SH-SY5Y (cell line): ENCODE data around the gene TTF2.

Source experiments
- GATA2 ChIP-seq: IDR thresholded peaks from 2 replicates; pipeline ENCODE4 v1.6.1; 2011; ENCODE audit warnings: mild to moderate bottlenecking, low read depth, low read length
- GATA3 ChIP-seq: IDR thresholded peaks from 2 replicates; pipeline ENCODE4 v1.6.1; 2011; ENCODE audit warnings: low read depth, mild to moderate bottlenecking, low read length, moderate library complexity

TTF2 gene

DNA sequence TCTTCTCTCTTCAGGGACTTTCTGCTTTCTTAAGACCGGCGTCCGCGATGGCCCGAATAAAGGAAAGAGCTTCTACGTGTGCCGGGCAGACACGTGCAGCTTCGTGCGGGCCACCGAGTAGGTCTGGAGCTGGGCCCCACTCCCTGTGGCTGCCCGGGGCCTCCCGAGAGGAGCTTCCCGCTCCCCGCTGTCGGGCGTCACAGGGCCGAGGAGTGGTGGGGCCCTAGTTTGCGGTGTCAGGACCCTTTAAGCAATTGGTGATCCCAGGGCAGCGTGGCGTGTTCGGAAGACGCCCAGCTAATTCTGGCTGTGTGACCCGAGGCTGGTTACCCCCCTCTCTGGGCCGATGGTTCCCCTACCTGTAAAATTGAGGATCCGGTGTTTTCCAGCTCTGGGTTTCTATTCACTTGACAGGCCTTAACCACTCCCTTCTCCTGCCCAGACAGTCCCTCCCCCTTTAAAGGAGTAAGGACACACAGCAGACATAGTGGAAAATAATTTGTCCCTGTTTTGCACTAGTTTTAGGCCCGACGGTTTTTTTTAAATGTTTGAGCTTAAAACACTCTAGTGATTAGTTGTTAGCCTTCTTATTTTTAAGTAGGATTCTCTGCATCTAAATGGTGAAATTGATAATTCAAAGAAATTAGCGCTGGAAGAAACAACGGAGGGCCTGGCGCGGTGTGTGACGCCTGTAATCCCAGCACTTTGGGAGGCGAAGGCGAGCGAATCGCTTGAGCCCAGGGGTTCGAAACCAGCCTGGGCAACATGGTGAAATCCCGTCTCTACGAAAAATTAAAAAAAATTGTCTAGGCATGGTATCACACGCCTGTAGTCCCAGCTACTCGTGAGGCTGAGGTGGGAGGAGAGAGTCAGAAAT lies 553 bp downstream of the TTF2 start:
- TF ChIP-seq GATA3 (no peak), GATA2 (no peak)

DNA sequence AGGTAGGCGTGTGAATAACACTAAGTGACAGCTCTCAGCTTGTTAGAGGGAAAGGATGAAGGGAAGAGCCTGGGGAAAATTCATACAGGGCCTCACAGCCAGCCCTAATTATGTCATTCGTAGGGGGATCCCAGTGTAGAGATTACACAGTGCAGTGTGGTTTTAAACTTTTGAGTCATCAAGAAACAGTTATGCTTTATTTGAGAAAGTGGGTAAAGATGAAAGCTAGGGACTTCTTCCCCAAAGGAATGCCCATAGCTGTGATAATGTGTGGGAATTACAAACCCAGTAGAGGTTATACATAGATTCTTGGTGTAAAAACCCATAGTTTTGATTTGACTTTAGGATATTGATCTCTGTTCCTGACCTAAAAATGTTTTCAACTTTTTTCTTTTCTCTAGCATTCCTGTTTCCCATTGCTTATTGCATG lies 1.9 kb downstream of the TTF2 start:
- TF ChIP-seq GATA3 (no peak), GATA2 (no peak)

- TF ChIP-seq GATA2 (no peak), GATA3 (no peak)
Observed at GRCh38 chr1:117066367-117066766, 6.2 kb downstream of the TTF2 start.

DNA sequence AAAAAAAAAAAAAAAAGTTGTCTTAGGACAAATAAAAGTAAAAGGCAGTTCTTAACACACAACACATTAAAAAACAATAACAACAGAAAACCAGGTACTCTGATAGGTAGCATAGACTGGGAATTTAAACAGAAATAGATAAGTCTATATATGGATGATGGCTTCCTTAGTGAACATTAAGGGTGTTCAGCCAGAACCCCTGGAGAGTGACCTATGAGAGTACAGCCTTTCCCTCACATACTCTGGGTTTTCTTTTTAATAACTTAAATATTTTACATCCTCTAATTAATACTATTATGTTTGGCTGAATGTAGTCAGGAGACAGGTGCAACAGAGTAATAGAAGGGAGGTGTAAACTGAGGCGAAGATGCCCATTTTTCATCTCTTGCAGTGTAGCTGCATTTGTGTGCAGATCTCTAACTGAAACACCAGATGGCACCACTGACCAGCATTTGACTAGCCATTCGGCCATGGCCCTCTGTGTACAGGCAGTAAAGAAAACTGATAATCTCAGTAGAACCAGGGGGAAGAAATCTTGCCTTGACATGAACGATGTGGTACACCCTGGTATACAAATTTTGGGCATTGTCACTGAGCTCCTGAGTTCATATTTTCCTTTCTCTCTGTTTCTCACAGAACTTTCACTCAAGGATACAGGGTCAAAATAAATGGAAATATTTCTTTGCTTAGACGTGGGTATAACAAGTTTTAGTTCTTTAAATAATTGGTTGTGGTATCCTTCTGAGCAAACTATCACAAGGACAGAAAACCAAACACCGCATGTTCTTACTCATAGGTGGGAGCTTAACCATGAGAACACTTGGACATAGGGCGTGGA lies 7.6 kb downstream of the TTF2 start:
- TF ChIP-seq GATA3, result no peak
- TF ChIP-seq GATA2, result no peak

- TF ChIP-seq GATA2 (no peak), GATA3 (no peak)
Observed at GRCh38 chr1:117068580-117068979, 8.5 kb downstream of the TTF2 start.

- TF ChIP-seq GATA2 (no peak), GATA3 (no peak)
Observed at GRCh38 chr1:117069220-117069844, 9.2 kb downstream of the TTF2 start.

DNA sequence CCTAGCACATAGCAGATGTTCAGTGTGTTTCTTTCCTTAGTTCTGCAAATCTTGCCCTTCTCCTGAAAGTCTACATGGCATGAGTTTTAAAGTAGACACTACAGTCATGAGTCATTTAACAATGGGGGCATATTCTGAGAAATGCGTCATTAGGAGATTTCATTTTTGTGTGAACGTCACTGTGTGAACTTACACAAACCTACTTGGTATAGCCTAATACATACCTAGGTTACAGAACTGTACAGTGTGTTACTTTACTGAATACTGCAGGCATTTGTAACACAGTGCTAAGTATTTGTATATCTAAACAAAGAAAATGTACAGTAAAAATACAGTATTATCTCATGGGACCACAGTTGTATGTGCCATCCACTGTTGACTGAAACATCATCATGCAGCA lies 10.0 kb downstream of the TTF2 start:
- TF ChIP-seq GATA2 (no peak), GATA3 (no peak)

DNA sequence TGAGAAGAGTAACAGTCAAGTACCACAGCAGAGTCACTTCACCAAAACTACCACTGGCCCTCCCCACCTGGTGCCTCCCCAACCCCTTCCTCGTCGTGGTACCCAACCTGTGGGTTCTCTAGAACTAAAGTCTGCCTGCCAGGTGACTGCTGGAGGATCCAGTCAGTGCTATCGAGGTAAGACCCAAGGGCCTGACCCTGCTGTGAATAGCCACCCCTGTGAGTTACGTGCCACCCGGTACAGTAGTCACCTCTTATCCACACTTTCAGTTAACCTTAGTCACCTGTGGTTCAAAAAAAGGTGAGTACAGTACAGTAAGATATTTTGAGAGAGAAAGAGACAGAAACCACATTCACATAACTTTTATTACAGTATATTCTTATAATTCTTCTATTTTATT lies 16.5 kb downstream of the TTF2 start:
- TF ChIP-seq GATA3 (no peak), GATA2 (no peak)

DNA sequence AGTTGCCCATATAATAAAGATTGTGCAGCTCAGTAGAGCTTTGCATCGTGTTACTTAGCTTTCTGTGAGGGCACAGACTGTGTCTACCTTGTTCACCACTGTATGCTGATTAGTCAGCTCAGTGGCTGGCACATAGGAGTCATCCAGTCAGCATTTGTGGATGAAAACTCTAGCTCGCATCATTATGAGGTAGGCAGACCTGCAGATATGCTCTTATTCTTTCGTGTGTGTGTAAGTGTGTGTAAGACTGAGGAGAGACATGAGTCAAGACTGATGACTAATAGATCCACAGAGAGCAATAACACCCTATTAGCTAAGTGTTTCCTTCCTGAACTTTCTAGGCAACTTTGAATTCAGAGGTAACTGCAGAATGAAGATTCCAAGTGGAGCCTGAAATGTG lies 17.1 kb downstream of the TTF2 start:
- TF ChIP-seq GATA3, result no peak

DNA sequence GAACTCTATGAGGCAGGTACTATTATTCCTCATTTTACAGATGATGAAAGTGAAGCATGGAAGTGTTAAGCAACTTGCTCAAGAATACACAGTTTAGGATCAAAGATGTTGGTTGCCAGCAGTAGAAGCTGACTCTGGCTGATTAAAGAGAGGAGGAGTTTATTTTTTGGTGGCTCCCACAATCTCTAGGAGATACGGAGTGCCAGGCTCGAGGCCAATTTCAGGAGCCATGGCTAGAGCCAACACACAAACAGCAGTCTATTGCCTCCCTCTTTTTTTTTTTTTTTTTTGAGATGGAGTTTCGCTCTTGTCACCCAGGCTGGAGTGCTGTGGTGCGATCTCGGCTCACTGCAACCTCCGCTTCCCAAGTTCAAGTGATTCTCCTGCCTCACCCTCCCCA lies 19.6 kb downstream of the TTF2 start:
- TF ChIP-seq GATA2, result no peak
- TF ChIP-seq GATA3, result no peak

DNA sequence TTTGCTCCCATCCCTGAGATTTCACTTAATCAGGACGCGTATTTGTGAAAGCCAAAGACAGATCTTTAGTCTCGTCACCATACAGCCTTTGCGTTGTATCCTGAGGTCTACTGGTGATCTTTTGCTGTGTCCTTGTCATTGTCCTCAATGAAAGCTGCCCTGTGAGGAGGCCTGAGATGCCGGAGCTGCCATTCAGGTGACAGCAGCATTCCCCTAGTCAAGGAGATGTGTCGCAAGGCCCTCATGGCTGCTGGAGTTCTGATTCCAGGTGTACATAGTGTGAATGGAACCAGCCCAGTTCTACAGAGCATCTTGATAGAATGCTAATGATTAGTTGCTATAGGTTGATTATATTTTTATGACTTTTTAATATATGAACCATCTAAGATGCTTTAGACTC lies 24.1 kb downstream of the TTF2 start:
- TF ChIP-seq GATA3 (no peak), GATA2 (no peak)

DNA sequence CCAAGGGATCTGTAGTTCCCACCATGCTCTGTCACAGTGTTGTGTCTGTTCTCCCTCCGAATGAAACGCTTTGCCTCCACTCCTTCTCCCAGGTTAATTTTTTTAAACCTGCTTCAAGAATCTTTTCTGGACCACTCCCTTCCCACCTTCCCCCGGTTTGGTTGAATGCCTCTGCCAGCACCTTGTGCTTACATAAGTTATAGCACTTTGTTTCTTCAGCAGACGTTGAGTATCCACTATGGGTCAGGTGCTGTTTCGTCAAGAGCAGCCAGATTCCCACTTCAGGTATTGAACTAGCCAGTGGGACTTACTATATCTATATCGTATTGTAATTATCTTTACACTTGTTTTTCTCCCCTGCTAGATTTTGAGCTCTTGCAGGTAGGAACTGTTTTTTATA lies 27.6 kb downstream of the TTF2 start:
- TF ChIP-seq GATA2, result no peak
- no peak for TF ChIP-seq GATA3

GRCh38 chr1:117089996-117090395 lies 29.9 kb downstream of the TTF2 start:
- TF ChIP-seq GATA3, result no peak
- no peak for TF ChIP-seq GATA2

- no peak for TF ChIP-seq GATA2
Observed at GRCh38 chr1:117092594-117092993, 32.5 kb downstream of the TTF2 start.

DNA sequence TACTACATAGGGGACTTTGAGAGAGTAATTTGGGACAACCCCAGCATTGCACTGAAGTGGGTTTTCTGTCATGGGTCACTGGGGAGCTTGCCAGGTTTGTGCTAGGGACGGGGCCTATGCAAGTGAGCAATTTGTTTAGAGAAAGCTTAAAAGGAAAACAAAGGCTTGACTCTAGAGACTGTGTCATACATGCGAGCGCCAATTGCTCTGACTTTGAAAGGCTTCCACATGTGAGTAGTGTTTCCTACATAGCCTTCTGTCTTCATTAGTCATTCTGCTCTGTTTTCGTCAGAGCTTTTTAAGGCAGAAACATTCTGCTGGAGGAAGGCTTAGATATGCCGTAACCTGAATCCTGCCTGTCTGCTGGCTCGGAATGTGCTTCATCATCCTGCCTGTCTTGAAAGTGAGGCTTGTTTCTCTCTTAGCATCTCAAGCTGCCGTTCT lies 33.0 kb downstream of the TTF2 start:
- TF ChIP-seq GATA2, result no peak
- TF ChIP-seq GATA3, result no peak
